HG03196 (cell line): ENCODE measurements around the gene HEATR5A.
"Not testable (repeated sequence)": the region's sequence is repeated elsewhere in the genome, so short reads cannot be mapped to it uniquely, and the experiment has no call there.

ENCODE experiments used
- ATAC-seq: cut with Tn5 transposase; IDR thresholded peaks from one replicate; pipeline ENCODE4 v1.9.1; 2021; ENCODE audit not compliant: unreplicated experiment

Gene HEATR5A

DNA sequence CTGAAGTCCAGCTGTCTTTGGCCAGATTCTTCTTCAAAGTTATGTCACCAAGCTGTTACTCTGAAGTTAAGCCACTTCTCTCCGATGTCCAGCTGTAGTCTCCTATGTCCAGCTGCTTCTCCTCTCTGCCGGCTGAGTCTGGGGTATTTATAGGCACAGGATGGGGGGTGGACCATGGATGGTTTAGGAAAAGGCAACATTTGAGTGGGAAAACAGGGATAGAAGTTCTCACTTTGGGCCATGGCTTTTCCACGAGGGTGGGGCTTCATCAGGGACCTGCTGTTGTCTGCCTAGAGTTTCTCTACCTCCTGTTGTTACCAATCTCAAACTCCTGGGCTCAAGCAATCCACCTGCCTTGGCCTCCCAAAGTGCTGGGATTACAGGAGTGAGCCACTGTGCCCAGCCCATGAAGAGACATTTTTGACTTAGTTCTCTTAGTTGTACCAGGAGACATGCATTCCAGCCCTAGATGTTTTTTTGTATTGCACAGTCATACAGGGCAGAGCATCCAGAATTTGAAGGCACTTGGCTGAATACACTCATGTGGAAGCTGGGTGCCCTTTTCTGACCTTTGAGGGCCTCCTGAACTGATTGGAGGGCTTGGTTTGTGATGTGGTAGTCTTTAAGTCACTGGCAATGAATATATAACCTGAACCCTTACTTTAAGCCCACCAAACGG lies 132.9 kb downstream of the HEATR5A start:
- no peak for ATAC-seq

GRCh38 chr14:31286456-31287293 lies 133.7 kb downstream of the HEATR5A start:
- no peak for ATAC-seq

- no peak for ATAC-seq
Observed at GRCh38 chr14:31283578-31284252, 136.6 kb downstream of the HEATR5A start.

DNA sequence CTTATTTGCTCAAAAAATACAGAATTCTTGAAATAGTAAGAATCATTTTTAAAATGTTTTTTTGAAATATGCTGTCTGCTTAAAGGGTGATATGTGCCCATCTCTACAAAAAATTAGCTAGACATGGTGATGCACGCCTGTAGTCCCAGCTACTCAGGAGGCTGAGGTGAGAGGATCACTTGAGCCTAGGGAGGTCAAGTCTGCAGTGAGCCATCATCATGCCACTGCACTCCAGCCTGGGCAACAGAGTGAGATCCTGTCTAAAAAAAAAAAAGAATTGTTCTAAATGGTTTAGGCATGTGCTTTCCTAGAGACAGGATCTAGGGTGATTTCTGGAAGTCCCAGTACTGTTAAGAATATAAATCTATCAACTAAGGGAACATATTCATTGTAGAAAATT lies 137.2 kb downstream of the HEATR5A start:
- ATAC-seq: no peak

- no peak for ATAC-seq
Observed at GRCh38 chr14:31280871-31281220, 139.5 kb downstream of the HEATR5A start.

DNA sequence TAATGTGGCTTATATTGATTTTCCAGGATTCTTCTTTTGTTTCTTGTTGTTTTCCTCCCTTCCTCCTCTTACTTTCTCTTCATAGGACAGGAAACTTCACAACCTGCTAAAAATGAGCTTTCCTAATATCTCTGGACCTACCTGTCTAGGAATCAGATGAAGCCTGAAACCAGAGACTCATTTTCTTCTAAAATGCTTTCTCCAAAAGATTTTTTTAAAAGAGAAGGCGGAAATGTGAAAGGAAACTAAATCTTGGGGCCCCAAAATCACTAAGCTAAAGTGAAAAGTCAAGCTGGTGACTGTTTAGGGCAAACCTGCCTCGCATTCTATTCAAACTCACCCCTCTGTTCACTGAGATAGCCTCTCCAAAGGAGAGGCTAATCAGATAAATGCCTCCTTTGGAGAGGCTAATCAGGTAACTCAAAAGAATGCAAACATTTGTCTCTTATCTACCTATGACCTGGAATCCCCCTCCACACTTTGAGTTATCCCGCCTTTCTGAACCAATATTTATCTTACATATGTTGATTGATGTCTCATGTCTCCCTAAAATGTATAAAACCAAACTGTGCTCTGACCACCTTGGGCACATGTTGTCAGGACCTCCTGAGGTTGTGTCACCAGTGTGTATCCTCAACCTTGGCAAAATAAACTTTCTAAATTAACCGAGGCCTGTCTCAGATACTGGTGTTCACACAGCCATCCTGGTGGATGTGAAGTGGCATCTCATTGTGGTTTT lies 140.0 kb downstream of the HEATR5A start:
- no peak for ATAC-seq

DNA sequence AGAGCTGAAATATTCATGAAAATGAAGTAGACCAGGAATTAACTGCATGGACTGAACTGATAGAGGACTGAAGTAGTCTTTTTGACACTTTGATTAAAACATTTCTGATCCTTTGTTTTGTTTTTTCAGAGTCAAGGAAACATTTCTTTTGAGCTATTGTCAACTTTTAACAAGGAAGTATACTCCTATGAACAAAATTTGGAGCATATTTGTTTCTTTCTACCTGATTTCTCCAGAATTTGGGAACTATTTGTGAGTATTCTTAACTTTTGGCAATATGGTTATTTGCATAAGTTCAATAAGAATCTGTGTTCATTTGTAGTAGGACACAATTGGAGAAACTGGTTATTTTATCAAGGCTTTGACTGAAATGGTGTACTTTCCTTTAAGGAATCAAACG lies 141.5 kb downstream of the HEATR5A start:
- ATAC-seq: no peak

- no peak for ATAC-seq
Observed at GRCh38 chr14:31277085-31277484, 143.3 kb downstream of the HEATR5A start.

GRCh38 chr14:31276417-31276816 lies 143.9 kb downstream of the HEATR5A start:
- not testable (repeated sequence) for ATAC-seq

- no peak for ATAC-seq
Observed at GRCh38 chr14:31275731-31276130, 144.6 kb downstream of the HEATR5A start.

DNA sequence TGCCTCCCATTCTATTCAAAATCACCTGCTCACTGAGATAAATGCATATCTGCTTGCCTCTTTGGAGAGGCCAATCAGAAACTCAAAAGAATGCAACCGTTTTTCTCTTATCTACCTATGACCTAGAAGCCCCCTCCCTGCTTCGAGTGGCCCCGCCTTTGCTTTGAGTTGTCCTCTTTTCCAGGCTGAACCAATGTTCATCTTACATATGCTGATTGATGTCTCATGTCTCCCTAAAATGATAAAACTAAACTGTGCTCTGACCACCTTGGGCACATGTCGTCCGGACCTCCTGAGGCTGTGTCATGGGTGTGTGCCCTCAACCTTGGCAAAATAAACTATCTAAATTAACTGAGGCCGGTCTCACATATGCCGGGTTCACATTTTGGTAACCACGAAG lies 148.7 kb downstream of the HEATR5A start:
- no peak for ATAC-seq

DNA sequence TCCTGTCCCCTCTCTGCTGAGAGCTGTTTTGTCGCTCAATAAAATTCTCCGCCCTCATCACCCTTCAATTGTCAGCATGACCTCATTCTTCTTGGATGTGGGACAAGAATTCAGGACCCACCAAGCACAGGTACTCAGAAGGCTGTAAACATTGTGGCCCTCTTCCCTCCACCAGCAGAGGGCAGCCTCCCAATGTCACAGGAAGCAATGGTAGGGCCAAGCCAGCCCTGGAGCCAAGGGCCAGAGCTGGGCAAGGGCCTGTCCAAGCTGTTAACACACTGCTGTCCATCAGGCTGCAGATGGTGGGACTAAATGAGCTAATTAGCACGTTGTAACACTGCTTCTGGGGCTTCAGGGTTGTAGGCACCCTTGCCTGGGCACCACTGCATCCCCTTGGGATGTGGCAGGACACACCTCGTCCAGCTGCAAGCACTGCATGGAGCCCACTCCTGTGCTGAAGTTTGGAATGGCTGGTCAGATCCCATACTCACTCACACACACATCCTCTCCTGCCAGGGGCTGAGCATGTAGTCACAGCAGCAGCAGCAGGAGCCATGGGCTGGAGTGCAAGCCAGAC lies 150.1 kb downstream of the HEATR5A start:
- ATAC-seq: no peak

GRCh38 chr14:31269634-31270195 lies 150.6 kb downstream of the HEATR5A start:
- no peak for ATAC-seq

DNA sequence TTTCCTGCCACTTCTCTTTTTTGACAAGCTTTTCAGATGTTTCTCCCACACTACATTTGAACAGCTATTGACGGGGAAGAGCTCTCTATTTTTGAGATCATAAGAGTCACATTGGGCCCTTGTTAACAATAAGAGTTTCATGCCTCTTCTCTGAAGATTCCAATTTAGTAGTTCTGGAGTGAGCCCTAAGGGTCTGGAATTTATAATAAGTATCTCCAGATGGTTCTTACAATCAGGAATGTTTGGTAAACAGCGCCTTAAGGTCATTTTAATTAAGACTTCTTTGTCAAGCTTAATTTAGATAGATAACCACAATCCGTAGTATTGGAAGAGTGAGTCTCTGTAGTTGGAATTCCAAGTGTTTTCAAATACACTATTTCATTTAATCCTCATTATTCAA lies 152.1 kb downstream of the HEATR5A start:
- no peak for ATAC-seq

DNA sequence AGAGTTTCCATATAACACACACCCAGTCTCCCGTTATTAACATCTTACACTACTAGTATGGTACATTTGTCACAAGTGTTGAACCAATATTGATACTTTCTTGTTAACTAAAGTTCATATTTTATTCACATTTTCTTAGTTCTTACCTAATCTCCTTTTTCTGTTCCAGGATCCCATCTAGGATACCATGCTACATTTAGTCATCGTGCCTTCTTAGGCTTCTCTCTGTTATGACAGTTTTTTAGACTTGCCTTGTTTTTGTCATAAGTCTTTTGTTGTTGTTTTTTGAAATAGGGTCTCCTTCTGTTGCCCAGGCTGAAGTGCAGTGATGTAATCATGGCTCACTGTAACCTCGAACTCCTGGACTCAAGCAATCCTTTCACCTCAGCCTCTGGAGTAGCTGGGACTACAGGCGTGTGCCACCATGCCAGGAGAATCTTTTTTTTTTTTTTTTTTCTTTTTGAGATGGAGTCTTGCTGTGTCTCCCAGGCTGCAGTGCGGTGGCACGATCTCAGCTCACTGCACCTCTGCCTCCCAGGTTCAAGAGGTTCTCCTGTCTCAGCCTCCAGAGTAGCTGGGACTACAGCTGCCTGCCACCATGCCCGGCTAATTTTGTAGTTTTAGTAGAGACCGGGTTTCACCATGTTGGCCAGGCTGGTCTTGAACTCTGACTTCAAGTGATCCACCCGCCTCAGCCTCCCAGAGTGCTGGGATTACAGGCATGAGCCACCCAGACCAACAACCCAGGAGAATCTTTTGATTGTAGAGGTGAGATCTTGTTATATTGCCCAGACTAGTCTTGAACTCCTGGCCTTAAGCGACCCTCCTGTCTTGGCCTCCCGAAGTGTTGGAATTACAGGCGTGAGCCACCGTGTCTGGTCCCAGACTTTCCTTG lies 153.7 kb downstream of the HEATR5A start:
- ATAC-seq: no peak

GRCh38 chr14:31265701-31266398 lies 154.5 kb downstream of the HEATR5A start:
- no peak for ATAC-seq

DNA sequence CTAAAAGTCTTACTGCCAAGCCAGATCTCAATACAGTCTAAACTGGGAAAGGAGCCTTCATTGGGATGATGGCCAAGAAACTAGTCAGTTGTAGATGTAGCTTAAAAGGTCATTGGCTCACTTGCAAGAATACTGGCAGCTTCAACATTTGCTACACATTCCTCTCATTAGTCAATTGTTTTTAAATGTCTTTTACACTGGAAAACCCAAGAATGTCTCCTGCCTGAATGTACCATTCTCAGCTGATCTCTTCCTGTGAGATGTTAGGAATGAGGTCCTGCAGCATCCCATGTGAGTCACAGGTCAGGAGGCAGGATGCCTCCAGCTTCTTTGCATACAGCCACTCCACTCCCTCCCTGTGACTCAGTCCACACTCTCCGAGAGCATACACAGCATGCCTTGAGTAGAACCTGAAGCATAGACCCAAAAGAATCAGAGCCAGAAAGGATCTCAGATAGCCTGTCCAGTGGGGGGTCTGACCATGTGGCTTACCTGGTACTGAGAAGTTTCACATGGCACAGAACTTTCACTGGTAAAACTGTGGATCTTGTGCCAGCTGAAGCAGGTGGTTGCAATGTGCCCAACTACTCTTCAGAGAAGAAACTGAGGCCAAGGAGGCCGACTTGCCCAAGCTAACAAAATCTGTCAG lies 156.7 kb downstream of the HEATR5A start:
- ATAC-seq: no peak
